ENCODE data around the gene TTLL6. TPM values are rescaled to one million over a fixed set of nuclear protein-coding genes. Genes with fewer than 3 reads are reported as not detected.

The TTLL6 gene
- total and polyA plus RNA-seq, 2 of the 8 experiments (the other 6 are each of a cell fraction or from before 2014, with no cell fraction given) = 2.6 to 4.3 TPM

GRCh38 chr17:48769009-48769675 lies 47.9 kb downstream of the TTLL6 start:
- H3K9me3 ChIP-seq (ENCODE audit: insufficient read depth in 2 of 2, low read depth in 1 of 2, low read length in 1 of 2) = no peaks in the 10 kb centered on the region
- no peak overlapping the region for H3K9ac ChIP-seq (replicated peaks in 1 of 4; ENCODE audit: extremely low read depth in 1 of 4, low read depth in 3 of 4, low read length in 3 of 4)
- H3K14ac ChIP-seq (ENCODE audit: insufficient read length) = no peak overlapping the region
- H3K4me1 ChIP-seq (replicated peaks in 1 of 4; ENCODE audit: control insufficient read depth in 3 of 4, insufficient read depth in 4 of 4, low read length in 3 of 4) = no peaks in the 10 kb centered on the region
- H4K91ac ChIP-seq (replicated peaks; ENCODE audit: insufficient read length, low read length) = no peak overlapping the region
- H3K36me3 ChIP-seq (ENCODE audit: control insufficient read depth in 2 of 4, insufficient read depth in 4 of 4, low read length in 3 of 4) = no peaks in the 10 kb centered on the region
- CTCF ChIA-PET (ENCODE audit: partially characterized antibody) = interaction anchor here (0.6 to 18.8 kb wide), 19 partner anchors 10 to 121 kb away, joined by 3 to 186 read pairs (median 4); partner anchors contain the start of gene PRAC2
- H2BK20ac ChIP-seq (ENCODE audit: low read length) = no peak overlapping the region
- no peak overlapping the region for H2BK12ac ChIP-seq (ENCODE audit: low read depth, low read length)
- peaks cover 0 to 2% of the 10 kb centered on the region in 2 experiments for H4K20me1 ChIP-seq (replicated peaks in 1 of 2; ENCODE audit: control insufficient read depth in 1 of 2, insufficient read depth in 2 of 2, low read length in 2 of 2)
- H3K27me3 ChIP-seq (replicated peaks in 1 of 4; ENCODE audit: control insufficient read depth in 3 of 4, extremely low read depth in 1 of 4, insufficient read depth in 3 of 4, low read length in 3 of 4) = peaks cover 0 to 2% (median 0%) of the 10 kb centered on the region in 4 experiments; a peak in 3 of 7 replicates
- no peak overlapping the region for H2AFZ ChIP-seq (ENCODE audit: low read length)
- H3K4me3 ChIP-seq (ENCODE audit: extremely low read depth in 1 of 4, insufficient read depth in 2 of 4, low read depth in 3 of 4, low read length in 4 of 4) = no peak overlapping the region
- no peak overlapping the region for H3K18ac ChIP-seq (ENCODE audit: extremely low read depth, low read length)
- 75% methylated on average over 5 of the region's 5 CpGs; no CpG with 5 or more reads in 1 of the 2 experiments for WGBS, 2 experiments (ENCODE audit: extremely low coverage in 1 of 2, insufficient coverage in 1 of 2, insufficient read length in 1 of 2, insufficient replicate concordance in 2 of 2, low coverage in 1 of 2, low lambda C conversion rate in 2 of 2, missing lambda C conversion rate in 1 of 2)
- no peak overlapping the region for H3K56ac ChIP-seq (replicated peaks; ENCODE audit: insufficient read length, low read depth, low read length)
- H3K79me2 ChIP-seq (ENCODE audit: control insufficient read depth in 1 of 2, insufficient read depth in 2 of 2, low read length in 2 of 2) = no peaks in the 10 kb centered on the region
- DNase-seq (ENCODE audit: low read depth in 1 of 2, low spot score in 2 of 2) (no peak), FAIRE-seq (no peak)
- no peak overlapping the region for H2BK5ac ChIP-seq (ENCODE audit: low read depth, low read length)
- no peak overlapping the region for H3K23ac ChIP-seq (ENCODE audit: insufficient read length)
- no peaks in the 10 kb centered on the region for H3K79me1 ChIP-seq (ENCODE audit: low read depth, low read length)
- no peak overlapping the region for H4K5ac ChIP-seq (ENCODE audit: insufficient read length, low read depth, low read length)
- H2AK5ac ChIP-seq (ENCODE audit: low read depth, low read length) = no peak overlapping the region
- POLR2A ChIA-PET (ENCODE audit: partially characterized antibody) = interaction anchor here (1.2 kb wide), 1 partner anchor 19 kb away, joined by 3 read pairs; no protein-coding TSS in a partner anchor
- H3K4ac ChIP-seq (replicated peaks; ENCODE audit: insufficient read length, low read depth, low read length) = no peak overlapping the region
- no peak overlapping the region for H4K8ac ChIP-seq (ENCODE audit: extremely low read depth, insufficient read depth, low read length)
- no peak overlapping the region for H2BK120ac ChIP-seq (replicated peaks; ENCODE audit: low read depth, low read length)
- H3K27ac ChIP-seq (ENCODE audit: low read depth, low read length) = no peak overlapping the region
- no peaks in the 10 kb centered on the region for H3K23me2 ChIP-seq (ENCODE audit: low read depth, low read length)
- no peak overlapping the region for H3K4me2 ChIP-seq (ENCODE audit: insufficient read depth in 1 of 2, low read depth in 2 of 2, low read length in 2 of 2)
- no peak overlapping the region for H2BK15ac ChIP-seq (ENCODE audit: low read length)
